GM19455 (cell line): ENCODE data around the gene HKDC1.
"Not testable (repeated sequence)": the region's sequence is repeated elsewhere in the genome, so short reads cannot be mapped to it uniquely, and the experiment has no call there.

ENCODE experiments used
- ATAC-seq: cut with Tn5 transposase; IDR thresholded peaks from one replicate; pipeline ENCODE4 v1.9.1; 2021; ENCODE audit not compliant: unreplicated experiment

HKDC1 gene

GRCh38 chr10:69278446-69278963 is 58.4 kb downstream of the HKDC1 start, which contains the start of gene HK1:
HK1 (plus strand) TSS chr10:69278496.
- ATAC-seq, result no peak

DNA sequence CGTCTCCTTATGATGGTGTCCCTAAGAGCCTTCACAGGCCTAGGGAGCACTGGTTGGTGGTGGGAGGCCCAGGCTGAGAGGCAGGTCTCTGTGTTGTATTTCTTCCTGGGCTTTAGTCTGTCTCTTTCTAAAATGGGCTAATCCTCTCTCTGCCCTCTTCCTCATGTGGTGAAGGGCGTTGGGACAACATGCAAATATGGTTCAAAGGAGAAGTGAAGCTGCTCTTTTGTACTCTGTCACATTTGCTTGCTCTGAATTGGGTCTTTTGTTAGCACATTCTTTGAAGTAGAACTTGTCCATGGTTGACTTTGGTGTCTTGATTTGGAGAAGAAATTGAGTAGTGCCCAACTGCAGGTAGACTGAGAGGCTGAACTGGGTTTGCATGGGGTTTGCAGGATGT is 59.0 kb downstream of the HKDC1 start:
- ATAC-seq, result no peak

- no peak for ATAC-seq
Measured at GRCh38 chr10:69281507-69282413, 61.6 kb downstream of the HKDC1 start.

DNA sequence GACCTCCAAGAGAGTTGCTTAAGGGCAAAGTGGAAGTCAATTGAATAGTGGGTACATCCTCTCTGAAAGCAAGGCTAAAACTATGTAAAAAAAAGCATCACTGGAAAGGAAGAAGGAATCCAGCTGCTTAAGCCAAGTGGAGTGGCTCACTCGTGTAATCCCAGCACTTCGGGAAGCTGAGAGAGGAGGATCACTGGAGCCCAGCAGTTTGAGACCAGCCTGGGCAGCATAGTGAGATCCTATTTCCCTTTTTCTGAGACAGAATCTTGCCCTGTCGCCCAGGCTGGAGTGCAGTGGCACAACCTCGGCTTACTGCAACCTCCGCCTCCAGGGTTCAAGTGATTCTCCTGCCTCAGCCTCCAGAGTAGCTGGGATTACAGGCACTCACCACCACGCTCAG is 64.3 kb downstream of the HKDC1 start:
- not testable (repeated sequence) for ATAC-seq

DNA sequence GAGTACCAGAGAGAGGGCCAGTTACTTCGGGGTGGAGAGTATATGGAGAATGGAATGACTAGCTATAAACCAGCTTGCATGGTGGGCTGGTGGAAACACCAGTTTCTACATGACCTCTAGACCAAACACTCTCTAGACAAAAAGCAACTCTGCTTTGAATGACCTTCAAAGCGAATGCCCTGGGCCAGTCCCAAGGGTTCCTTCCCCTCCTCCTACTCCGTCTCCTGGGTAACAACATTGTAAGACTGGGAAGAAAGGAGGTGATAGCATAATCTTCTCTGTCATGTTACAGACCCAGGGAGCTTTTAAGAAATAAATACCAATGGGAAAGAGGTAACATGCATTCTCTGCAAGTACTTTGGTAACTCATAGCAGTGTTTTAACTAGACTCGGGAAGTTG is 65.6 kb downstream of the HKDC1 start:
- no peak for ATAC-seq

GRCh38 chr10:69287181-69287580 is 67.0 kb downstream of the HKDC1 start:
- ATAC-seq, result no peak

DNA sequence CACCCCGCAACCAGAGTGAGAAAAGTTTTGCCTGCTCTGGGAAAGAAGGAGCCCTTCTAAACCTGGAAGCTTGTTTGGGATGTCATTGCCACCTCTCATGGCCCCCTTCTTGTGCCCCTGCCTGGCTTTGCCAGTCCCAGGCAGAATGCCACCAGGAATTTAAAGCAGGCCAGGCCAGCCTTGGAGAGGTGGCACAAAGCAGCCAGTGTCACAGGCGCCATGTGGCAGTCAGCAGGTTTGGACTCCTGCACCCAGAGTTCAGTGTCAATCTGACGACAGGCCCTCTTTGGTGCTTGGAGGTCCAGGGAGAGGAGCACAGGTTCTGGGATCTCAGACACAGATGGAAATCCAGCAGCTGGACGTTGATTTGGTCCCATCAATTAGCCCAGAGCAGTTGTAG is 70.9 kb downstream of the HKDC1 start:
- ATAC-seq, result no peak

DNA sequence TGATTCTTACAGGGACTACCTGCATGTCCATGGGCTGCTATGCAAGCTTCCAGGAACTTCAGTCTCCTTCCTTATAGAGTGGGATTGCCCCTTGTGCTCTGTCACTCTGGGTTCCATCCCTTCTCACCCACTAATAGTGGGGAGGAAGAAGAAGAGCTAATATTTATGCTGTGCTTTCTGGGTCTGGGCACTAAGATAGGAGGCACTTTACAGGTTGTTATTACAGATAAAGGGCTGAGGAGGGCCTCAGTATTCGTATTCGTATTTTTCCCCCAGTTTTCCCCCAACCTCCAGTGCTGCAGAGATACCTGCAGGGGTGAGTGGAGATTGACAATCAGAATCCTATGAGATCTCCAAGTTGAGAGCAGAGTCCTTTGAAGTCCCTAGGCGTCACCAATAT is 72.3 kb downstream of the HKDC1 start:
- ATAC-seq, result no peak

GRCh38 chr10:69295027-69295636 is 75.0 kb downstream of the HKDC1 start:
- no peak for ATAC-seq

GRCh38 chr10:69303632-69304051 is 83.5 kb downstream of the HKDC1 start:
- ATAC-seq, result no peak

DNA sequence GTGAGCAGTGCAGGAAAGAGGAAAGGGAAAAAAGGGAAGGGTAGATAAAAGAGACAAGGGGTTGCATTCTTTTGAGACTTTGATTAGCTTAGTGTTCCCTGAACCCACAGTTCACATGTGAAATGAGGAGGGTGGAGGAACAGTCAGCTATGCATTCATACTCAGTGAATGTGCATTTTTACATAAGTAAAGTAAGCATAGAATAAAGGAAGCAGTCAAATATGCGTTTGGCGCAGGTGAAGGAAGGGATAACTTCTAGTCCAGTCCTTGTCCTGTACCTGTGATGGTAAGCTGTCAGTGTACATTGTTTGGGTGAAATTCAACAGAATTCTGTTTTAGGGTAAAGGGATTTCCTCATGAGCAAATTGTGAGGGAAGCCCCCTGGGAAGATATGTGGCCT is 86.3 kb downstream of the HKDC1 start:
- ATAC-seq, result no peak

- ATAC-seq, result no peak
Measured at GRCh38 chr10:69307434-69307833, 87.3 kb downstream of the HKDC1 start.

- ATAC-seq, result not testable (repeated sequence)
Measured at GRCh38 chr10:69308304-69308703, 88.2 kb downstream of the HKDC1 start.

GRCh38 chr10:69311309-69311708 is 91.2 kb downstream of the HKDC1 start:
- no peak for ATAC-seq

- no peak for ATAC-seq
Measured at GRCh38 chr10:69312528-69312927, 92.4 kb downstream of the HKDC1 start.

- ATAC-seq, result no peak
Measured at GRCh38 chr10:69315100-69315542, 95.0 kb downstream of the HKDC1 start.

- ATAC-seq, result no peak
Measured at GRCh38 chr10:69315610-69316312, 95.6 kb downstream of the HKDC1 start.

GRCh38 chr10:69316313-69317059 is 96.4 kb downstream of the HKDC1 start:
- no peak for ATAC-seq
